ENCODE data around the gene DICER1. TPM values are rescaled to one million over a fixed set of nuclear protein-coding genes. Genes with fewer than 3 reads are reported as not detected.
"Not testable (repeated sequence)": the region's sequence is repeated elsewhere in the genome, so short reads cannot be mapped to it uniquely, and the experiment has no call there.

DICER1 gene
- polyA plus RNA-seq, 4 donors: 46.1 to 60.9 (median 53.6) TPM

- no peak for DNase-seq (ENCODE audit: low read depth in 4 of 4, low spot score in 3 of 4)
Observed at GRCh38 chr14:95188380-95188779, 31.1 kb upstream of the DICER1 start.

DNA sequence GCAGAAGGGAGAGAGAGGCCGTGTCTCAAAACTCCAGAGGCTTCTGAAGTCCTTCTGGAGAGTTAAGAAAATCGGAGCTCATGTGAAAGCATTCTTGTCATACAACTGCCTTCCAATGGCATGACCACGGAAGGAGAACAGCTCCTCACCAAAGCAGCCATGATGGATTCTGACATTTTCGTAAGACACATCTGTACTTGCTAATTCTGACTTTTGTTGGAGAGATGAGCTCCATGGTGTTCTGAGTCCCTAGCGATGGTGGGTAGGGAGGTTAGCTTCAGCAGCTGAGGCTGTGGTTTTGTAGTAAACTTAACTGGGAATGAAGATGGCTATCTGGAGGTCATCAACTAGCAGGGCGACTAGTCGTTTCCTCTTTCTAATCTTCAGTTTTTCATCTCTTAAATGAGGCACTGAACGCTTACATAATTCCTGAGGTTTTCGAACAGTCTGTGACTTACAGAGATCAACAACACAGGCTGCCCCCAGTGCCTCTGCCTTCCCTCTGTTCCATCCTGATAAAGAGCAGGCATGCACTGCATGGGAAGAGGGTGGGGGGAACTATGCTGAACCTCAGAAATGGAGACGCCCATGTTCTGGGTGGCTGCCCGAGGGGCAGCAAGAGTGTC, 28.6 kb upstream of the DICER1 start:
- no peak for DNase-seq (ENCODE audit: low read depth in 4 of 4, low spot score in 3 of 4)

DNA sequence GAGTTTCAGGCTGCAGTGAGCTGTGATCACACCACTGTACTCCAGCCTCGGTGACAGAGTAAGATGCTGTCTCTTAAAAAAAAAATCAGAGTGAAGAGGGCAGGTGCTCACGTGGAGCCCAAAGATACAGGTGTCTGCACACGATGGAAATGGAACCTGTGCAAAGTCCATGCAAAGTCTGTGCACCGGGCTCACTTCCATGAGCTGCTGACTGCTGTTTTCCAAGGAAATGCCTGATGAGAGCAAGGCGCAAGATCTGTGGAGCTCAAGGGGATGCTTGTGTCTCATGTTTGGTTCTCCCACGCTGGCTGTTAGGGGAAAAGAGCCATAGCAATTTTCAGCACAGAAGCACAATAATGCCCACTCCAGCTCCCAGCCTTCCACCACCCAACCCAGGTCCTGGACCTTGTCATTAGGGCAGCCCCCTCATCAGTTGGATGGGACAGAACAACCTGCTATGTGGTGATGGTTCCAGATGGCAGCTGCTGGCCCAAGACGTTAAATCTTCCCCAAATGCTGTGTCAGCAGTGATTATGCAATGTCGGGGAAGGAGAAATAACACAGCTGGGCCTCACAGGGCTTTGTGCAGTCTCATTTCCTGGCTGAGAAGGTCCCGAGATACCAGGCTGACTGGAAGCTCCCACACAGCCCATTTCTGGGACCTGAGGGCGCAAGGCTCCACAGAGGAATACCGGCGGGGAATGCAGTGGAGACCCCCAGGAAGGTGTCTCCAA, 27.9 kb upstream of the DICER1 start:
- peak; percentile 48 to 60 (median 56) for DNase-seq (ENCODE audit: low read depth in 4 of 4, low spot score in 3 of 4)

DNA sequence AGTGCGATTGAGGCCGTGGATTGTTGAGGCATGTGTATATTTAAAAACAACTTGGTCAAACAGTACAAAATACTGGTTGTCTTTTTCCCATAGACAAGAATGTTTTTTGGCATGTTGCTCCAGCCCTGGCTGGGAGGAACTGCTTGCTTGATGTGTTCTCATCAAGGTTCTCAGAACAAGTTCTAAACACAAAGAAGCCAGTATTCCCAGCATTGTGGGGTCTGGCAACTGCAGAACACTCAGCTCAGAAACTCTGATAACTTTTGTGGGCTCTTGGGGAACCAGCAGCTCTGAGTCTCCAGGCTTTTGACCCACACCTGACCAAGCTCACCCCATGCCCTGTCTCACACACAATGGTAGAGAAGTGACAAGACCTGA, 27.1 kb upstream of the DICER1 start:
- DNase-seq (ENCODE audit: low read depth in 4 of 4, low spot score in 3 of 4): no peak

DNA sequence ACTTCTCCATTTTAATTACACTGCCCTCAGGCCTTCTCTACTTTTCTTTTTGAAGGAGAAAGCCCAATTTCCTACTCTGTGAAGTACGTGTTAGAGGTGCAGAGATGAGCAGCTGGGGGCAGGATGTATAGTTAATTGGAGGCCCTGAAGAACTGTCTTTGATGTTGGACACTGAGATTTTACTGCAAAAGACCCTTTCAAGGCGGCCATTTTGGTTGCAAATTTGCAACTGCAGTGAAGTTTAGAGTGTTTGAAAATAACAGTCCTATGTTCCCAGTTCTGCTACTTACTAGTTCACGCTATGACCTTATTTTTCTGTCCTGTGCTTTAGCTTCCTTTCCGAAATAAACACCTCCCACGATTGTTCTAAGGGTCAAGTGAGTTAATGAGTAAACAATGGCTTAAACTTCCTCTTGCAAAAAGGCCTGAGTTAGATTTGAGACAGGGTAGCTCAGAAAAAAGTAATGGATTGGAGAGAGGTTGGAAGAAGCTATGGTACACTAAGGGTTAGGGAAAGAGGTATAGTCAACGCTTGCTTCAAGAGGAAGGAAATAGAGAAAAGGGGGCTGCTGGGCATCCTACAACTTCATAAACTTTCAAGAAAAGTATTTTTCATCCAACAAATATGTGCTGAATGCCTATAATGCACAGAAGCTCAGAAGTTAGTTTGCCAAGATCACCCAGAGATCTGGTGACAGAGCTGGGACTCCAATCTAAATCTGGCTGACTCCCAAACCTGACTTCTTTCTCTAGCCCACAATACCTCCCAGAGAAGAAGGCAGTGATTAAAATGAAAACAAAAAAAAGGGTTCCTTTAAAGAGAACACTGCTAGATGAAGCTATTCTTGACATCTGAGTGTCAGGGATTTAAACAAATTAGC, 26.4 kb upstream of the DICER1 start:
- DNase-seq (ENCODE audit: low read depth in 4 of 4, low spot score in 3 of 4): no peak

- no peak for DNase-seq (ENCODE audit: low read depth in 4 of 4, low spot score in 3 of 4)
Observed at GRCh38 chr14:95183082-95183481, 25.8 kb upstream of the DICER1 start.

GRCh38 chr14:95182379-95182778, 25.1 kb upstream of the DICER1 start:
- no peak for DNase-seq (ENCODE audit: low read depth in 4 of 4, low spot score in 3 of 4)

GRCh38 chr14:95180966-95181741, 23.8 kb upstream of the DICER1 start:
- no peak for DNase-seq (ENCODE audit: low read depth in 4 of 4, low spot score in 3 of 4)

DNA sequence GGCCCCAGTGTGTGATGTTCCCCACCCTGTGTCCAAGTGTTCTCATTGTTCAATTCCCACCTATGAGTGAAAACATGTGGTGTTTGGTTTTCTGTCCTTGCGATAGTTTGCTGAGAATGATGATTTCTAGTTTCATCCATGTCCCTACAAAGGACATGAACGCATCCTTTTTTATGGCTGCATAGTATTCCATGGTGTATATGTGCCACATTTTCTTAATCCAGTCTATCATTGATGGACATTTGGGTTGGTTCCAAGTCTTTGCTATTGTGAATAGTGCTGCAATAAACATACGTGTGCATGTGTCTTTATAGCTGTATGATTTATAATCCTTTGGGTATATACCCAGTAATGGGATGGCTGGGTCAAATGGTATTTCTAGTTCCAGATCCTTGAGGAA, 18.3 kb upstream of the DICER1 start:
- DNase-seq (ENCODE audit: low read depth in 4 of 4, low spot score in 3 of 4): not testable (repeated sequence)

- DNase-seq (ENCODE audit: low read depth in 4 of 4, low spot score in 3 of 4): no peak
Observed at GRCh38 chr14:95174184-95174792, 17.0 kb upstream of the DICER1 start.

GRCh38 chr14:95173518-95173917, 16.2 kb upstream of the DICER1 start:
- no peak for DNase-seq (ENCODE audit: low read depth in 4 of 4, low spot score in 3 of 4)

- DNase-seq (ENCODE audit: low read depth in 4 of 4, low spot score in 3 of 4): no peak
Observed at GRCh38 chr14:95167177-95167576, 9.8 kb upstream of the DICER1 start.

DNA sequence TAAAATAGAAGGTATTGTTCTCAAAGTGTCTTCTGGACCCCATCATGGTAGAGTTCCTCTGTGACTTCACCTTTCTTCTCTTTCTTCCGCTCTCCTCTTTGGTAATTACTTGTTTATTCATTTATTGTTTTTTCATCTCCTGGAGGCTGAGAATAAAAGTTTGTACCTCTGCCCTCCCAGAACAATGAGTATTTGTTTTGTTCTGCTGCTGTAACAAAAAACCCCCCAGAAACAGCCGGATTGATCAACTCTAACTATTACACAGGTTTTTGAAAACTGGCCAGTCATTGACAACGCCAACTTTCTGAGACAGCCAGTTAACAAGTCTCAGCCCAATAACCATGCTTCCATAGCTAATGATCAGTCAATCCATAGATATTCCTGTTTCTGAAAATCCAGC, 8.2 kb upstream of the DICER1 start:
- no peak for DNase-seq (ENCODE audit: low read depth in 4 of 4, low spot score in 3 of 4)

DNA sequence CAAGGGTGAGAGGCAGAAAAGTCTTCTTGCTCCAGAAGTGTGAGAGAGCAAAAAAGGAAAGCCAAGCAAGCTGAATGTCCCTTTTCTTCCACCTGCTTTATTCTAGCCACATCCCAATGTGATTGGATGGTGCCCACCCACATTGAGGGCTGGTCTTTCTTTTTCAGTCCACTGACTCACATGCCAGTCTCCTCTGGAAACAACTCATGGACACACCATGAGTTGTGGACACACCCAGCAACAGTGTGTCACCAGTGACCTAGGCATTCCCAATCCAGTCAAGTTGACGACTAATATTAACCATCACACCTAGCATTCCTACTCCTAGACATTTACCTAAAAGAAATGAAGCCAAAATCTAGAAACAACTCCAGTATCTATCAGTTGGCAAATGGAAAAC, 7.2 kb upstream of the DICER1 start:
- DNase-seq (ENCODE audit: low read depth in 4 of 4, low spot score in 3 of 4): no peak

DNA sequence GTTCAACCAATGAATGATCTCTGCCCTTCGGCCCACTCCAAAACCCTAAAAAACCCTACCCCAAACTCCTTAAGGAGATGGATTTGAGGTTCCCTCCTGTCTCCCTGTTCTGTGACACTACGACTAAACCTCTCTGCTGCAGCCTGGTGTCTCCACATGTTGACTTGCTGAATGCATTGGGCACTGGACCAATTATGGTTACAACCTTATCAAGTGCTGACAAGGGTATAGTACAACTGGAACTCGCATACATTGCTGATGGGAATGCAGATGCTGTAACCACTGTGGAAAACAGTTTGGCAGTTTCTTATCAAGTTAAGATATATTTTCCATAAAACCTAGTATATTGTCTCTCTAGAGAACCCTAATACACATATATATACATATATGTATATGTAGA, 6.3 kb upstream of the DICER1 start:
- no peak for DNase-seq (ENCODE audit: low read depth in 4 of 4, low spot score in 3 of 4)

- no peak for DNase-seq (ENCODE audit: low read depth in 4 of 4, low spot score in 3 of 4)
Observed at GRCh38 chr14:95163132-95163531, 5.8 kb upstream of the DICER1 start.

- no peak for DNase-seq (ENCODE audit: low read depth in 4 of 4, low spot score in 3 of 4)
Observed at GRCh38 chr14:95162641-95163040, 5.3 kb upstream of the DICER1 start.

DNA sequence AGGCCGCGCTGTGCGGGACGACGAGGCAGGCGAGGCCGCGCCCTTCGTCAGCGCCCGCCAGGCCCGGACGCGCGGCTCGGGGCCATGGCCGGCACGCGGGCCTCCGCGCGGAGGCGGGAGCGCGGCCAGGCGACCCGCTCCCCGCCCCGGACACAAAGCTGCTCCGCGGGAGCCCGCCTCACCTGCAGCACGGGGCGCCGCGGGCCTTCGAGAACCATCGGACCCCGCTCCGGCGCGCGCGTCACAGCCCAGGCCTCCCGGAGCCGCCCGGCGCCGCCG, 342 bp downstream of the DICER1 start:
- no peak for DNase-seq (ENCODE audit: low read depth in 4 of 4, low spot score in 3 of 4)

GRCh38 chr14:95156161-95157047, 925 bp downstream of the DICER1 start:
- peak in 1 of 4 donors; percentile 23 for DNase-seq (ENCODE audit: low read depth in 4 of 4, low spot score in 3 of 4)

DNA sequence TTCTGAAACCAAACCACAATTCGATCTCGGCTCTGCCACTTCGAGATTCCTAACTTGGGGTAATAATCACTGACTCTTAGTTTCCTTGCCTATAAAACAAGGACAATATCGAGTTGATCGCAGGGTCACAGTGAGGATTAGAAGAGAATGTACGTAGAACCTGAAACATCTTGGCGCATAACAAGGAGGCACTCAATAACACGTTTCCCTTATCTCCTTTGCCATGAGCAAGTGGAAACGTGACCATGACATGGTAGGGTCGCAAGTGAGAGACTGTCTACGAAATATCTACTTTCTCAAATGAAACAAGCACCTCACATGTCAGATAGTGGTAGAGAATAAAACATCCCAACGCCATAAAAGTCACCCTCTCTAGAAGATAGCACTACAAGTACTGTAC, 2.3 kb downstream of the DICER1 start:
- DNase-seq (ENCODE audit: low read depth in 4 of 4, low spot score in 3 of 4): no peak

Data from right renal pelvis (tissue), 4 donors.